ENCODE data around the gene KLK8.

GRCh38 chr19:50978772-50979390 lies 22.5 kb downstream of the KLK8 start:
- TF ChIP-seq CTCF (IDR thresholded peaks at IDR 0.05 in 8 of 11, conservative IDR thresholded peaks at IDR 0.05 in 3 of 11) = no peak
- no peak for TF ChIP-seq POLR2A (IDR thresholded peaks at IDR 0.05)
- TF ChIP-seq POLR2AphosphoS5 (IDR thresholded peaks at IDR 0.05) = no peak

All from spleen (tissue), 7 donors.